Psoas muscle (tissue), 8 donors: ENCODE results near the gene FANK1. TPM values are rescaled to one million over a fixed set of nuclear protein-coding genes. Genes with fewer than 3 reads are reported as not detected.

Experiments used
- ATAC-seq, 4 donors: fragments of 200-7000 bp; cut with Tn5 transposase; one replicate each; pipeline ENCODE4 v1.9.1; 2020; ENCODE audit warnings: moderate library complexity in 3 of 4, mild to moderate bottlenecking in 2 of 4
- DNase-seq, 2 donors: peaks; one replicate each; pipeline ENCODE4 v3.0.0-alpha.2; 2020
- H3K27ac ChIP-seq: fragments of 200-600 bp; one replicate; pipeline ENCODE4 v1.8.0; 2022
- H3K27me3 ChIP-seq, 3 donors: fragments of 200-600 bp in 1 of 3; one replicate each; pipeline versions ENCODE4 v1.6.1 to v1.8.0; 2013 to 2022; ENCODE audit warnings: low read length in 2 of 3, mild to moderate bottlenecking in 2 of 3, moderate library complexity in 1 of 3; ENCODE audit not compliant: insufficient read depth in 3 of 3
- H3K36me3 ChIP-seq, 2 donors: fragments of 200-600 bp in 1 of 2; one replicate each; pipeline versions ENCODE4 v1.6.1 to v1.8.0; 2013 to 2022; ENCODE audit warnings: low read depth in 1 of 2, mild to moderate bottlenecking in 1 of 2, moderate library complexity in 1 of 2; ENCODE audit not compliant: insufficient read depth in 1 of 2
- H3K4me1 ChIP-seq: fragments of 200-600 bp; one replicate; pipeline ENCODE4 v1.8.0; 2022
- H3K4me3 ChIP-seq: fragments of 200-600 bp; one replicate; pipeline ENCODE4 v1.8.0; 2022; ENCODE audit warnings: mild to moderate bottlenecking
- H3K9me3 ChIP-seq: fragments of 200-600 bp; one replicate; pipeline ENCODE4 v1.8.0; 2022
- WGBS, 3 donors: extraction: QIAGEN DNeasy Blood & Tissue Kit; methylation state at CpG; one replicate each; pipeline versions ENCODE4 v1.1.6 to v1.1.7; 2013; 5-methylcytosine and 5-hydroxymethylcytosine counted together
- intact Hi-C, 2 donors: fragments of 100-400 bp; cut with DNase I; formaldehyde crosslinking; loops; one replicate each; pipeline versions ENCODE4 v1.11.0 to v1.14.2; 2022
- polyA plus RNA-seq, 3 donors: library from polyadenylated mRNA; stranded (reverse); fragments of 200-250 nt; gene quantifications; one replicate each; pipeline ENCODE4 v1.2.3, GENCODE V29; 2013
- total RNA-seq, 4 donors: library from RNA; stranded (reverse); fragmentation: NEBNext Ultra II Directional in 2 of 4; extraction: Animal tissue kit (Norgen Biotek cat#: 25700) in 2 of 4; gene quantifications; one replicate each; pipeline versions ENCODE4 v1.2.1 to v1.2.4, GENCODE V29; 2021 to 2023
- TF ChIP-seq, protein P1 (sequence below): fragments of 200-600 bp; IDR thresholded peaks from one replicate; pipeline ENCODE4 v1.8.0; 2022; ENCODE audit warnings: antibody characterized with exemption
- donor health status: healthy with polysubstance abuse.
- donor health status: DM: no; HTN: no; CAD: no; lungs with moderate emphysema.
- donor health status: Bipolar disorder and iron deficiency.
- donor health status: healthy.
- donor health status: DM: yes; HTN: yes; CAD: no.
- donor health status: DM: no; HTN: no; CAD: no.
- donor health status: DM: no; HTN: no; CAD: no.
- donor health status: DM: yes; HTN: yes; CAD: no.

Gene FANK1
- total and polyA plus RNA-seq, 7 donors: 0.23 to 0.49 (median 0.29) TPM; not detected in 3

DNA sequence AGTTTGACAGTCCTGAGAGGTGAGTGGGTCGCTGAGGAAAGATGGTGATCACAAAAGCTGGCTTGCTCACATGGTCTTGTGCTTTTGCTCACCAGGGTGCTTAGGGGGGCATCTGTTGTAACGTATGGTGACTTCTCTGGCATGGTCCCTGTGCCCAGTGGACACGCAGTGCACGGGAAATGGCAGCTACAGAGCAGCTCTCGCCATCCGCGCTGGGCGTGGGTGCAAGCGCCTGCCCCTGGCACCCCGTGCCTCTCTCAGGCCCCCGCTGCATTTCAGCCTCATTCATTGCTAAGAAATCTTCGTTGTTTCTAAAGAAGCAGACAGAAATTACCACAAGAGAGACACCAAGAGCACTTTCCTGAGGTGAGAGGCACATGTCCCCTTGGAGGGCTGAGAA lies 101.2 kb downstream of the FANK1 start:
- no peak for ATAC-seq
- 94 to 95% (median 94%) methylated on average over 12 of the region's 12 CpGs for WGBS, 3 donors
- no peak for DNase-seq
- H3K27me3 ChIP-seq: no peaks in the 10 kb centered on the region
- H3K9me3 ChIP-seq: no peaks in the 10 kb centered on the region
- H3K27ac ChIP-seq: no peak overlapping the region
- no peaks in the 10 kb centered on the region for H3K36me3 ChIP-seq
- TF ChIP-seq, protein P1, sequence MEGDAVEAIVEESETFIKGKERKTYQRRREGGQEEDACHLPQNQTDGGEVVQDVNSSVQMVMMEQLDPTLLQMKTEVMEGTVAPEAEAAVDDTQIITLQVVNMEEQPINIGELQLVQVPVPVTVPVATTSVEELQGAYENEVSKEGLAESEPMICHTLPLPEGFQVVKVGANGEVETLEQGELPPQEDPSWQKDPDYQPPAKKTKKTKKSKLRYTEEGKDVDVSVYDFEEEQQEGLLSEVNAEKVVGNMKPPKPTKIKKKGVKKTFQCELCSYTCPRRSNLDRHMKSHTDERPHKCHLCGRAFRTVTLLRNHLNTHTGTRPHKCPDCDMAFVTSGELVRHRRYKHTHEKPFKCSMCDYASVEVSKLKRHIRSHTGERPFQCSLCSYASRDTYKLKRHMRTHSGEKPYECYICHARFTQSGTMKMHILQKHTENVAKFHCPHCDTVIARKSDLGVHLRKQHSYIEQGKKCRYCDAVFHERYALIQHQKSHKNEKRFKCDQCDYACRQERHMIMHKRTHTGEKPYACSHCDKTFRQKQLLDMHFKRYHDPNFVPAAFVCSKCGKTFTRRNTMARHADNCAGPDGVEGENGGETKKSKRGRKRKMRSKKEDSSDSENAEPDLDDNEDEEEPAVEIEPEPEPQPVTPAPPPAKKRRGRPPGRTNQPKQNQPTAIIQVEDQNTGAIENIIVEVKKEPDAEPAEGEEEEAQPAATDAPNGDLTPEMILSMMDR: no peak
- H3K4me1 ChIP-seq: no peaks in the 10 kb centered on the region
- H3K4me3 ChIP-seq: no peak overlapping the region
- intact Hi-C loops: no loop called here

DNA sequence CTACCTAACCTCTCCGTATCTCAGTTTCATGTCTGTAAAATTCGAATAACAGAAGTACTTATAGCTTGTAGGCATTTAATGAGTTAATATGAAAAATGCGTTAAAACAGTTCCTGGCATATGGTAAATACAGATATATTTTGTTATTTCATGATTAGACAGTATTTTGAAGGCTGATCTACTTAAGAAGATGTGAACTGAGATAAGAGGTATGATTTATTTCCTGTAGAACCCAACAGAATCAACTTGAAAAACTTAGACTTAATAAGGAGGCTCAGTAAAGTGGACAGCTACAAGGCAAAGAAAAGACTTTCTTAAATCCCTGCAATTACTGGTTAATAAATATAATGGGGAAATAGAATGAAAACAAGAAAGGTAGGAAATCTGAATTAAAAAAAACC lies 103.3 kb downstream of the FANK1 start:
- Histone ChIP-seq H3K27me3 (no peaks in the 10 kb centered on the region), H3K27ac (no peak overlapping the region), H3K4me3 (no peak overlapping the region), H3K36me3 (no peaks in the 10 kb centered on the region), H3K4me1 (no peaks in the 10 kb centered on the region), H3K9me3 (no peaks in the 10 kb centered on the region)
- 80 to 90% (median 82%) methylated on average over 3 of the region's 3 CpGs for WGBS, 3 donors
- TF ChIP-seq, protein P1: no peak
- DNase-seq (no peak), ATAC-seq (no peak)
- intact Hi-C loops: no loop called here

DNA sequence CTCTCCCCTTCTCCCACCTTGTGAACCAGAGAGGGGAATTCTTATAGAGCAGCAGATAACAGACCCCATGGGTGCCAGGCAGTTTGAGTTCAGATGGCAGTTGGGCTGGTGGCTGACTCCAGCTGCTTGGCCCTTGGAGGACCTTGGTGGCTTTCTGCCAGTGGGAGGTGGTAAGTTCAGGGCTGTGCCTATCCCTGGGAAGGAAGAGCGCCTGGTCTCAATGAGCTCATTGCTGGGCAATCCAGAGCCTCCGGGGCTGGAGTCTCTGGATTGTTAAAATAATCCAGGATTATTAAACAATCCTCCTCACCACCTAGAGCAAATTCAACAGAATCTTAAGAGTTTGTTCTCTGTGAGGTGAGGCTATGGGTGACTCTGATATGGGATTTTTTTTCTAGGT lies 105.2 kb downstream of the FANK1 start:
- H3K9me3 ChIP-seq: no peaks in the 10 kb centered on the region
- H3K4me3 ChIP-seq: no peak overlapping the region
- WGBS, 3 donors: 23 to 33% (median 29%) methylated on average over 2 of the region's 2 CpGs
- intact Hi-C loops: no loop called here
- no peaks in the 10 kb centered on the region for H3K36me3 ChIP-seq
- H3K27ac ChIP-seq: no peak overlapping the region
- ATAC-seq: no peak
- TF ChIP-seq, protein P1: no peak
- H3K4me1 ChIP-seq: no peaks in the 10 kb centered on the region
- no peak for DNase-seq
- no peaks in the 10 kb centered on the region for H3K27me3 ChIP-seq

DNA sequence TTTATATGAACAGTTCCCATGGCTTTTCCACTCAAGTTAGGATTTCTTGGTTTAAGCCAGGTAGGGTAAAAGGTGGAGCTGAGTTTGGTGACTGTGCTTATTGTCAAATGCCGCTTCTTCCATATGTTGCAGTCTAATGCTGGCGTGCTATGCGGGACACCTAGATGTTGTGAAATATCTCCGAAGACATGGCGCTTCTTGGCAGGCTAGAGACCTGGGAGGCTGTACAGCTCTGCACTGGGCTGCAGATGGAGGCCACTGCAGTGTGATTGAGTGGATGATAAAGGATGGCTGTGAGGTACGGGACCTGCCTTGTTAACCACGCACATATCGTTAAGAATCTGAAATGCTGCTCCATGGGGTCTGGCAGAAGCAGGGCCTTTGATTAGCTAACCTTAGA lies 108.4 kb downstream of the FANK1 start:
- no peak for ATAC-seq
- DNase-seq: no peak
- peaks cover 0 to 2% (median 0%) of the 10 kb centered on the region in 3 donors for H3K27me3 ChIP-seq
- 83 to 85% (median 84%) methylated on average over 8 of the region's 8 CpGs for WGBS, 3 donors
- no peaks in the 10 kb centered on the region for H3K9me3 ChIP-seq
- intact Hi-C loops: no loop called here
- no peaks in the 10 kb centered on the region for H3K4me1 ChIP-seq
- TF ChIP-seq, protein P1: no peak
- no peak overlapping the region for H3K4me3 ChIP-seq
- no peaks in the 10 kb centered on the region for H3K36me3 ChIP-seq
- H3K27ac ChIP-seq: no peak overlapping the region

DNA sequence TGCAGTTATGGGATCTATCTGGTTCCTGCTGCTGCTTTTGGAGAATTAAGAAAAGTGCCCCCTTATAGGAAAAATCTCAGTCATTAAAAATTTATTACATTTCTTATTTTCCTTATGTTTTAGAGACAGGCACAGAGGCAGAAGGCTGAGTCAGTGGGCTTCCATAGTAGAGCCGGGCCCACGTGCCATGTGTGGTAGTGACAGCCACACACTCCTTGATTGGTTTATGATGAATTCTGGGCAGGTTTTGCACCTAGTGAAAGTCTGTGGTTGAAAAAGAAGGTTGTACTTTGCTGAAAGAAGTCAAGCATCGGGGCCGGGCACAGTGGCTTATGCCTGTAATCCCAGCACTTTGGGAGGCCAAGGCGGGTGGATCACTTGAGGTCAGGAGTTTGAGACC lies 109.9 kb downstream of the FANK1 start:
- Histone ChIP-seq H3K4me3 (no peak overlapping the region), H3K27me3 (peaks cover 0 to 2% (median 0%) of the 10 kb centered on the region in 3 donors), H3K4me1 (no peaks in the 10 kb centered on the region), H3K9me3 (no peaks in the 10 kb centered on the region), H3K27ac (no peak overlapping the region), H3K36me3 (no peaks in the 10 kb centered on the region)
- intact Hi-C loops: no loop called here
- no peak for ATAC-seq
- WGBS, 3 donors: 69 to 93% (median 76%) methylated on average over 4 to 5 of the region's 5 CpGs
- no peak for DNase-seq
- TF ChIP-seq, protein P1: no peak
